Type B pancreatic cell (in vitro differentiated cells): Measurements from ENCODE around the gene ACSF2. TPM values are rescaled to one million over a fixed set of nuclear protein-coding genes. Genes with fewer than 3 reads are reported as not detected.
A peak's percentile ranks its signal among the peaks of the same experiment; 100 is the strongest.
"Not testable (repeated sequence)": the region's sequence is repeated elsewhere in the genome, so short reads cannot be mapped to it uniquely, and the experiment has no call there.

Experiments used
- DNase-seq: peaks from one replicate; pipeline ENCODE4 v3.0.0; 2021; ENCODE audit warnings: mixed read lengths; ENCODE audit not compliant: unreplicated experiment; ENCODE audit errors: extremely low spot score
- H3K27ac Mint-ChIP-seq: 2 replicates; pipeline ENCODE4 v1.8.0; 2021; ENCODE audit warnings: mild to moderate bottlenecking, mixed read lengths
- H3K27me3 Mint-ChIP-seq: 2 replicates; pipeline ENCODE4 v1.8.0; 2021; ENCODE audit warnings: mixed read lengths
- H3K36me3 Mint-ChIP-seq: 2 replicates; pipeline ENCODE4 v1.8.0; 2021; ENCODE audit warnings: mixed read lengths
- H3K4me1 Mint-ChIP-seq: one replicate; pipeline ENCODE4 v1.8.0; 2021; ENCODE audit warnings: mixed read lengths; ENCODE audit not compliant: unreplicated experiment
- H3K4me3 Mint-ChIP-seq: 2 replicates; pipeline ENCODE4 v1.8.0; 2021; ENCODE audit warnings: mild to moderate bottlenecking, mixed read lengths
- H3K9me3 Mint-ChIP-seq: 2 replicates; pipeline ENCODE4 v1.8.0; 2021; ENCODE audit warnings: mixed read lengths
- total RNA-seq: library from RNA; stranded (reverse); gene quantifications from 2 replicates; pipeline ENCODE4 v1.2.1, GENCODE V29; 2021; ENCODE audit warnings: low replicate concordance
- TF ChIP-seq, protein P1 (sequence below): fragments of 200-600 bp; sonication (generic); conservative IDR thresholded peaks from 2 replicates; pipeline ENCODE4 v1.5.0; 2021; ENCODE audit warnings: antibody characterized with exemption, mild to moderate bottlenecking

The ACSF2 gene
- total RNA-seq, 1 donor from 2014 or later, result 57.3 TPM

- DNase-seq, result no peak
- H3K9me3 Mint-ChIP-seq, result no peaks in the 10 kb centered on the region
- peaks cover 20% of the 10 kb centered on the region for H3K4me1 Mint-ChIP-seq
- TF ChIP-seq, protein P1, sequence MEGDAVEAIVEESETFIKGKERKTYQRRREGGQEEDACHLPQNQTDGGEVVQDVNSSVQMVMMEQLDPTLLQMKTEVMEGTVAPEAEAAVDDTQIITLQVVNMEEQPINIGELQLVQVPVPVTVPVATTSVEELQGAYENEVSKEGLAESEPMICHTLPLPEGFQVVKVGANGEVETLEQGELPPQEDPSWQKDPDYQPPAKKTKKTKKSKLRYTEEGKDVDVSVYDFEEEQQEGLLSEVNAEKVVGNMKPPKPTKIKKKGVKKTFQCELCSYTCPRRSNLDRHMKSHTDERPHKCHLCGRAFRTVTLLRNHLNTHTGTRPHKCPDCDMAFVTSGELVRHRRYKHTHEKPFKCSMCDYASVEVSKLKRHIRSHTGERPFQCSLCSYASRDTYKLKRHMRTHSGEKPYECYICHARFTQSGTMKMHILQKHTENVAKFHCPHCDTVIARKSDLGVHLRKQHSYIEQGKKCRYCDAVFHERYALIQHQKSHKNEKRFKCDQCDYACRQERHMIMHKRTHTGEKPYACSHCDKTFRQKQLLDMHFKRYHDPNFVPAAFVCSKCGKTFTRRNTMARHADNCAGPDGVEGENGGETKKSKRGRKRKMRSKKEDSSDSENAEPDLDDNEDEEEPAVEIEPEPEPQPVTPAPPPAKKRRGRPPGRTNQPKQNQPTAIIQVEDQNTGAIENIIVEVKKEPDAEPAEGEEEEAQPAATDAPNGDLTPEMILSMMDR, result no peak
- H3K27ac Mint-ChIP-seq, result peak overlapping the region; percentile 70
- peak overlapping the region; percentile 74 for H3K4me3 Mint-ChIP-seq
- H3K27me3 Mint-ChIP-seq, result no peaks in the 10 kb centered on the region
- H3K36me3 Mint-ChIP-seq, result peaks cover 24% of the 10 kb centered on the region
Observed at GRCh38 chr17:50394711-50395110, 31.3 kb upstream of the ACSF2 start.

DNA sequence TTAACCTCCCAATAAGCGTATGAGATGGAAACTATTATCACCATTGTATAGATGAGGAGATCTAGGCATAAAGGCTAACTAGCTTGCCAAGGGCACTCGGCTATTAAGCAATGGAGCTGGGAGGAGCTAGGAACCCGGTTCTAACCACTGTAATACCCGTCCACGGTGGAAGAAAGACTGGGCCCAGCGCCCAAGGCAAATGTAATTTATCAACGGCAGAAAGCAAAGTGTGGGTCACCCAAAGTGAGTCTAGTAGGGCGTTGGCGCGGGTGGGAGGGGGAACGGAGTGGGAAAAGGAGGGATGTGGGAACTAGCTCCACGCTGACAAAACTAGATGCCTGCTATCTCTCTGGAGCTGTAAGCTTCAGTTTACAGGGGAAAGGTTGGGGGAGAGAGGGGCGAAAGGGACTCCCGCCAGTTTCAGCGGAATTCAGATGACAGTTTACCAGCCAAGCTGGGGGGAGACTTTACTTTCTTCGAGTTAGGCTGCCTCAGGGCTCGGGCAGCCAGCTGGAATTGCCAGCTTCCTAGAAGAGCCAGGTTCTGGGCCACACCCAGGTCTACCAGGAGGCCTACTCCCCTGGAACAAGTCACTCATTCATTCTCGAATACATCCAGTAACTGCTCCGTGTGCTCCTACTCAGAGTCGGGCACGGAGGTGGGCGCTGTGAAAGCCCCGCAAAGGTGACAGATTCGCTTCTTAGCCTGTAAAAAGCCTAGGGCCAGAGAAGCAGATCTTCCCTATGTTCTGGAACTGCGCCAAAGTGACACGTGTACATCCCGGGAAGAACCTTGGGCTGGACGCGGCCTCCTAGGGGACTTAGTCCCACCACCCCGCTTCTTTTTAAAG lies 29.5 kb upstream of the ACSF2 start:
- peaks cover 24% of the 10 kb centered on the region for H3K36me3 Mint-ChIP-seq
- no peaks in the 10 kb centered on the region for H3K27me3 Mint-ChIP-seq
- peaks cover 20% of the 10 kb centered on the region for H3K4me1 Mint-ChIP-seq
- H3K4me3 Mint-ChIP-seq, result peak overlapping the region; percentile 97
- DNase-seq, result no peak
- H3K9me3 Mint-ChIP-seq, result no peaks in the 10 kb centered on the region
- TF ChIP-seq, protein P1, result no peak
- H3K27ac Mint-ChIP-seq, result peak overlapping the region; percentile 94

DNA sequence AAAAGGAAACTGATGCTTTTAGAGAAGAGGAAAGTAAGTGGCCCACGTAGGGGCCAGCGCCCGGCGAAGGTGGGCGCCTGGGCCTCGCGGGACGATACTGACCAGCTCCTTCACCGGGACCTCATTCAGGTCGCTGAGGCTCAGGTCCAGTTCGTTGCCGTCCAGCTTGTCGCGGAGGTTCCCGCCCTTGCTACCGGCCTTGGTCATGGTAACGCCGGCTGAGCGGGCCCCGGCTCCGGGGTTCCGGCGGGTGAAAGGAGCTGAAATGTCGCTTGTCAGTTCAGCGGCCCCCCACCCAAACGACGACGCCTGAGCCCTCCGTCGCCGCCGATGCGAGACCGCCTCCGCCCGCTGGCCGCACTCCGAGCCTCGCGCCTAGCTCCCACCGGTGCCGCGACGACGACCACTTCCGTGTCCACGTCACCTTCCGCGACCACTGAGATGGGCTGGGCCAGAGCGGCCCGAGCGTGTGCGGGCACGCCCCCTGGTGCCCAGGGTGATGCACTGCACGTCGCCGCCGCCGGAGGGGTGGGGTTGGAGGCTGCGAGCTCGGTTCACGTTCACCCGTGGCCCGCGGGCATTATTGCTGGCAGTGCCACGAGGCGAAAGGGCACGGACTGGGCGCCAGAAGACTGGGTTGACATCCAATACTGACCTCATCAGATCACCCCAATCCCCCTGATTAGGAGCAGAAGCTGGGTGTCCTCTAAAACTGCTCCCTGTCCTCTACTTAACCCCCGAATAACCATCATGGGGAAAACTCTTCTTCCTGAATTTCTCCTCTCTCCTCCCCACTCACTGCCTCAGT lies 28.7 kb upstream of the ACSF2 start, which contains the start of gene LRRC59:
LRRC59 (minus strand) TSS at position 413 of the 808 bp plus-strand sequence; CDS start at position 207, 206 bp downstream.
- H3K4me3 Mint-ChIP-seq, result peak within 1 kb of the TSS; percentile 97
- no peaks in the 10 kb centered on the region for H3K9me3 Mint-ChIP-seq
- H3K4me1 Mint-ChIP-seq, result peaks cover 20% of the 10 kb centered on the region
- H3K27ac Mint-ChIP-seq, result peak within 1 kb of the TSS; percentile 94
- TF ChIP-seq, protein P1, result peak; percentile 99
- H3K36me3 Mint-ChIP-seq, result peaks cover 24% of the 10 kb centered on the region
- no peaks in the 10 kb centered on the region for H3K27me3 Mint-ChIP-seq
- DNase-seq, result peak; percentile 93

DNA sequence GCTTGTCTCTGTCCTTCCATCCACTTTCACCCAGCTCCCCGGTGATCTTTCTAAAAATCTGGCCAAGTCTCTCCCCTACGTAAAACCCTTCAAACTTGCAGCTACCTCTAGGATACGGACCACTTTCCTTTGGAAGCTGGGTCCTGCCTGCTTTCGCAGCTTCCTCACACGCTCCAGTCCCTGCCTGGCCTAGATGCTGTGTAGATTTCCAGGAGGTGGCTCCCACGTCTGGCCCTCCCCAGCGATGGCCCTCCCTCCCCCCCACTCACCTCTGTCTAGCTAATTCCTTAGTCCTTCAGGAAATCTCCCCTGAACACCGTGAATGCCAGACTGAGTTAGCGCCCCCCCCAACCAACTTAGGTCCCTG lies 28.1 kb upstream of the ACSF2 start:
- peaks cover 21% of the 10 kb centered on the region for H3K36me3 Mint-ChIP-seq
- no peak for DNase-seq
- TF ChIP-seq, protein P1, result no peak
- no peaks in the 10 kb centered on the region for H3K27me3 Mint-ChIP-seq
- peaks cover 20% of the 10 kb centered on the region for H3K4me1 Mint-ChIP-seq
- H3K9me3 Mint-ChIP-seq, result no peaks in the 10 kb centered on the region
- H3K4me3 Mint-ChIP-seq, result peak overlapping the region; percentile 97
- peak overlapping the region; percentile 94 for H3K27ac Mint-ChIP-seq

GRCh38 chr17:50398672-50399071 lies 27.3 kb upstream of the ACSF2 start:
- not testable (repeated sequence) for H3K9me3 Mint-ChIP-seq, H3K27me3 Mint-ChIP-seq, DNase-seq
- peak overlapping the region; percentile 7 for H3K27ac Mint-ChIP-seq
- H3K4me1 Mint-ChIP-seq, result peaks cover 20% of the 10 kb centered on the region
- peaks cover 15% of the 10 kb centered on the region for H3K36me3 Mint-ChIP-seq
- peak overlapping the region; percentile 62 for H3K4me3 Mint-ChIP-seq

GRCh38 chr17:50399591-50399990 lies 26.4 kb upstream of the ACSF2 start:
- not testable (repeated sequence) for H3K27me3 Mint-ChIP-seq, DNase-seq, H3K9me3 Mint-ChIP-seq, H3K27ac Mint-ChIP-seq
- peaks cover 20% of the 10 kb centered on the region for H3K4me1 Mint-ChIP-seq
- H3K36me3 Mint-ChIP-seq, result peaks cover 12% of the 10 kb centered on the region
- peak overlapping the region; percentile 47 for H3K4me3 Mint-ChIP-seq

DNA sequence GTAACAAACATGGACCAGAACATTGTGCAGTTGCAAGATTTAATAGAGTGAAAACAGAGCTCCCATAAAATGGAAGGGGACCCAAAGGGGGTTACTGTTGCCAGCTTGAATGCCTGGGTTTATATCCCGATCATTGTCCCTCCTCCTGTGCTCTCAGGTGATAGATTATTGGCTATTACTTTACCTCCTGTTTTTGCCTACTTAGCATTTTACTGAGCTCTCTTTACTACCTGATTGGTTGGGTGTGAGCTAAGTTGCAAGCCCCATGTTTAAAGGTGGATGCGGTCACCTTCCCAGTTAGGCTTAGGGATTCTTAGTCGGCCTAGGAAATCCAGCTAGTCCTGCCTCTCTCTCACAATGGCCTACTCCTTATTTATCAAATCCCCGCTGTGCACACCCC lies 20.7 kb upstream of the ACSF2 start:
- DNase-seq, H3K27ac Mint-ChIP-seq, H3K9me3 Mint-ChIP-seq, H3K36me3 Mint-ChIP-seq, H3K4me1 Mint-ChIP-seq, H3K4me3 Mint-ChIP-seq: not testable (repeated sequence)
- peaks cover 18% of the 10 kb centered on the region for H3K27me3 Mint-ChIP-seq
